Measurements from ENCODE around the gene PODNL1.

DNA sequence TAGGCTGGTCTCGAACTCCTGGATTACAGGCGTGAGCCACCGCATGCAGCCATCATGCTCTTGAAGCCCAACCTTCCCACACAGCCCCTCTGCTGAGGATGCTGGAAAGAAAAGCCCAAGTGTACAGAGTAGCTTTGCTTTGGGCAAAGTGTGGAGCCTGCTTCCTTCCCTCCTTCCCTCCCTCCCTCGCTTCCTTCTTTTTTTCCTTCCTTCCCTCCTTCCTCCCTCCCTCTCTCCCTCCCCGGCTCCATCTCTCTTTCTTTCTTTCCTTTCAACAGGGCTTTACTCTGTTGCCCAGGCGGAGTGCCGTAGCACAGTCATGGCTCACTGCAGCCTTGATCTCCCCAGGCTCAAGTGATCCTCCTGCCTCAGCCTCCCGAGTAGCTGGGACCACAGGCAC, 29.5 kb downstream of the PODNL1 start:
- TF ChIP-seq POLR2AphosphoS5 (IDR thresholded peaks at IDR 0.05; ENCODE audit: low read depth, low read length), result no peak
- no peak for TF ChIP-seq SPI1 (IDR thresholded peaks at IDR 0.05; ENCODE audit: low read depth, low read length)

All from GM12891 (cell line).